ENCODE results near the gene IDUA.

The IDUA gene

GRCh38 chr4:1047976-1048772 is 61.3 kb downstream of the IDUA start:
- H3K4me2 ChIP-seq (ENCODE audit: low read length) = no peak overlapping the region
- H3K79me2 ChIP-seq (ENCODE audit: control insufficient read depth, insufficient read depth, low read length, poor library complexity) = peaks cover 2% of the 10 kb centered on the region
- H3K14ac ChIP-seq (ENCODE audit: low read length) = no peak overlapping the region
- H3K23ac ChIP-seq (ENCODE audit: low read length) = no peak overlapping the region
- H4K12ac ChIP-seq (ENCODE audit: low read depth, low read length) = no peak overlapping the region
- no peak overlapping the region for H3K4ac ChIP-seq (ENCODE audit: low read depth, low read length)
- H3K9ac ChIP-seq (ENCODE audit: low read length) = no peak overlapping the region
- H3K9me3 ChIP-seq (ENCODE audit: insufficient read depth, low read depth, low read length) = peaks cover 6% of the 10 kb centered on the region
- H3K4me3 ChIP-seq (ENCODE audit: low read depth, low read length) = no peak overlapping the region
- H4K8ac ChIP-seq (ENCODE audit: low read depth, low read length) = no peak overlapping the region
- H2AFZ ChIP-seq (ENCODE audit: insufficient read depth, low read length, poor library complexity) = no peak overlapping the region
- no peak overlapping the region for H2BK120ac ChIP-seq (ENCODE audit: insufficient read depth, low read length, poor library complexity)
- no CpG with 5 or more reads among the region's 34 CpGs for WGBS (ENCODE audit: extremely low coverage, insufficient coverage, insufficient read length)
- no peak overlapping the region for H2BK12ac ChIP-seq (ENCODE audit: low read length)
- no peak overlapping the region for H4K91ac ChIP-seq (ENCODE audit: low read depth, low read length)
- no peak overlapping the region for H3K27ac ChIP-seq (ENCODE audit: low read depth, low read length)
- no peak overlapping the region for H3K18ac ChIP-seq (ENCODE audit: low read length)
- peaks cover 22% of the 10 kb centered on the region for H3K79me1 ChIP-seq (ENCODE audit: low read length)
- peaks cover 7% of the 10 kb centered on the region for H3K27me3 ChIP-seq (ENCODE audit: insufficient read depth, low read length)
- H2BK5ac ChIP-seq (ENCODE audit: low read depth, low read length, poor library complexity) = no peak overlapping the region
- H3K4me1 ChIP-seq (ENCODE audit: control insufficient read depth in 1 of 2, insufficient read depth in 2 of 2, low read length in 2 of 2) = peaks cover 20 to 21% of the 10 kb centered on the region in 2 experiments
- H3K36me3 ChIP-seq (ENCODE audit: control insufficient read depth in 1 of 2, insufficient read depth in 2 of 2, low read length in 2 of 2) = no peaks in the 10 kb centered on the region
- DNase-seq = no peak
- no peak overlapping the region for H2AK5ac ChIP-seq (ENCODE audit: low read length)

- Histone ChIP-seq H3K4me3 (ENCODE audit: low read depth, low read length) (no peak overlapping the region), H3K79me2 (ENCODE audit: control insufficient read depth, insufficient read depth, low read length, poor library complexity) (peaks cover 2% of the 10 kb centered on the region), H3K27ac (ENCODE audit: low read depth, low read length) (no peak overlapping the region), H4K91ac (ENCODE audit: low read depth, low read length) (no peak overlapping the region), H3K79me1 (ENCODE audit: low read length) (peaks cover 18% of the 10 kb centered on the region), H2BK12ac (ENCODE audit: low read length) (no peak overlapping the region), H3K9ac (ENCODE audit: low read length) (no peak overlapping the region), H3K36me3 (ENCODE audit: control insufficient read depth in 1 of 2, insufficient read depth in 2 of 2, low read length in 2 of 2) (no peaks in the 10 kb centered on the region), H3K9me3 (ENCODE audit: insufficient read depth, low read depth, low read length) (peaks cover 6% of the 10 kb centered on the region), H3K23ac (ENCODE audit: low read length) (no peak overlapping the region), H2AK5ac (ENCODE audit: low read length) (no peak overlapping the region), H4K12ac (ENCODE audit: low read depth, low read length) (no peak overlapping the region), H3K4me2 (ENCODE audit: low read length) (no peak overlapping the region), H3K14ac (ENCODE audit: low read length) (no peak overlapping the region), H3K18ac (ENCODE audit: low read length) (no peak overlapping the region), H2AFZ (ENCODE audit: insufficient read depth, low read length, poor library complexity) (no peak overlapping the region), H3K4me1 (ENCODE audit: control insufficient read depth in 1 of 2, insufficient read depth in 2 of 2, low read length in 2 of 2) (peaks cover 14 to 15% of the 10 kb centered on the region in 2 experiments), H4K8ac (ENCODE audit: low read depth, low read length) (no peak overlapping the region), H2BK5ac (ENCODE audit: low read depth, low read length, poor library complexity) (no peak overlapping the region), H3K27me3 (ENCODE audit: insufficient read depth, low read length) (peaks cover 7% of the 10 kb centered on the region), H2BK120ac (ENCODE audit: insufficient read depth, low read length, poor library complexity) (no peak overlapping the region), H3K4ac (ENCODE audit: low read depth, low read length) (no peak overlapping the region)
- WGBS (ENCODE audit: extremely low coverage, insufficient coverage, insufficient read length) = no CpG with 5 or more reads among the region's 16 CpGs
- DNase-seq = no peak
These were observed 62.1 kb downstream of the IDUA start for GRCh38 chr4:1048773-1049590.

GRCh38 chr4:1049591-1049905 is 62.7 kb downstream of the IDUA start:
- H2BK120ac ChIP-seq (ENCODE audit: insufficient read depth, low read length, poor library complexity) = no peak overlapping the region
- H3K79me1 ChIP-seq (ENCODE audit: low read length) = peaks cover 13% of the 10 kb centered on the region
- H3K9me3 ChIP-seq (ENCODE audit: insufficient read depth, low read depth, low read length) = peaks cover 6% of the 10 kb centered on the region
- H4K91ac ChIP-seq (ENCODE audit: low read depth, low read length) = no peak overlapping the region
- no peak overlapping the region for H2AK5ac ChIP-seq (ENCODE audit: low read length)
- H3K4me2 ChIP-seq (ENCODE audit: low read length) = no peak overlapping the region
- peaks cover 7% of the 10 kb centered on the region for H3K27me3 ChIP-seq (ENCODE audit: insufficient read depth, low read length)
- no peak overlapping the region for H3K4me3 ChIP-seq (ENCODE audit: low read depth, low read length)
- H4K12ac ChIP-seq (ENCODE audit: low read depth, low read length) = no peak overlapping the region
- H3K14ac ChIP-seq (ENCODE audit: low read length) = no peak overlapping the region
- no peak for DNase-seq
- peaks cover 2% of the 10 kb centered on the region for H3K79me2 ChIP-seq (ENCODE audit: control insufficient read depth, insufficient read depth, low read length, poor library complexity)
- H3K4ac ChIP-seq (ENCODE audit: low read depth, low read length) = no peak overlapping the region
- no peaks in the 10 kb centered on the region for H3K36me3 ChIP-seq (ENCODE audit: control insufficient read depth in 1 of 2, insufficient read depth in 2 of 2, low read length in 2 of 2)
- H3K9ac ChIP-seq (ENCODE audit: low read length) = no peak overlapping the region
- no CpG with 5 or more reads among the region's 21 CpGs for WGBS (ENCODE audit: extremely low coverage, insufficient coverage, insufficient read length)
- no peak overlapping the region for H3K27ac ChIP-seq (ENCODE audit: low read depth, low read length)
- H3K4me1 ChIP-seq (ENCODE audit: control insufficient read depth in 1 of 2, insufficient read depth in 2 of 2, low read length in 2 of 2) = peaks cover 8 to 9% of the 10 kb centered on the region in 2 experiments
- H3K18ac ChIP-seq (ENCODE audit: low read length) = no peak overlapping the region
- no peak overlapping the region for H2BK12ac ChIP-seq (ENCODE audit: low read length)
- no peak overlapping the region for H3K23ac ChIP-seq (ENCODE audit: low read length)
- H2BK5ac ChIP-seq (ENCODE audit: low read depth, low read length, poor library complexity) = no peak overlapping the region
- no peak overlapping the region for H4K8ac ChIP-seq (ENCODE audit: low read depth, low read length)
- H2AFZ ChIP-seq (ENCODE audit: insufficient read depth, low read length, poor library complexity) = no peak overlapping the region

DNA sequence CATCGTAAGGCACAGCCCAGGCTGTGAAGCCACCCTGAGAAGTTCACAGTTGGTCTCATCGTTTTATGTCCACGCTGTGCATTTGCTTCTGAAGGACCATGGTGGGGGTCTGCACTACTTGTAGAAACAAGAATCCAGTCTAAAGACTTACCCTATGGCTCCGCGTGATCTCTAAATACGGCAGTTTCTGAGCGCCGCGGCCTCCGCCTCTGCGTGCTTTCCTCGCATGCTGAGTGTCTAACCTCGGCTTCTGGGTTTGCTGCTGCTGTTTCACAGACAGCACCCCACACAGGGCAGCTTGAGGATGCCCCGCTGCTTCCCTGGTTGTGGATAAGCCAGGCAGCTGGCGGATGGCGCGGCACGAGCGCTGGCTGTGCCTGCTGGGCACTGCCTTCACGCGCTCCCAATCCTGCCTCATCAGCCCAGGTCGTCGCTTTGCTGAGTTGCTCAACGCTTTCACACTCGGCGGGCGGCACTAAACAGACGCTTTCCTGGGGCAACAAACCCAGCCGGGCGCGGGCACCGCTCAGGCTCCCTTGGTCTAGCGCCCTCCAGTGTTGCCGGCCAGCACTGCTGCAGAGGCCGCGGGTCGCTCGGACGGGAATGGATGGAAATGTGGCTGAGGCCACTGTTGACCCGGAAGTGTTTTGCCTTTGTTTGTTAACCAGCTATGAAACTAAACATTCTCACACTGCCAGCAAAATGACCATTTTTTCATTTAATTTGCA is 63.8 kb downstream of the IDUA start:
- WGBS (ENCODE audit: extremely low coverage, insufficient coverage, insufficient read length) = no CpG with 5 or more reads among the region's 40 CpGs
- no peaks in the 10 kb centered on the region for H3K36me3 ChIP-seq (ENCODE audit: control insufficient read depth in 1 of 2, insufficient read depth in 2 of 2, low read length in 2 of 2)
- H2AFZ ChIP-seq (ENCODE audit: insufficient read depth, low read length, poor library complexity) = no peak overlapping the region
- H2AK5ac ChIP-seq (ENCODE audit: low read length) = no peak overlapping the region
- H3K27me3 ChIP-seq (ENCODE audit: insufficient read depth, low read length) = peaks cover 7% of the 10 kb centered on the region
- no peak overlapping the region for H3K14ac ChIP-seq (ENCODE audit: low read length)
- H3K18ac ChIP-seq (ENCODE audit: low read length) = no peak overlapping the region
- no peak for DNase-seq
- peaks cover 2 to 4% of the 10 kb centered on the region in 2 experiments for H3K4me1 ChIP-seq (ENCODE audit: control insufficient read depth in 1 of 2, insufficient read depth in 2 of 2, low read length in 2 of 2)
- peaks cover 5% of the 10 kb centered on the region for H3K79me1 ChIP-seq (ENCODE audit: low read length)
- no peak overlapping the region for H3K4ac ChIP-seq (ENCODE audit: low read depth, low read length)
- H3K79me2 ChIP-seq (ENCODE audit: control insufficient read depth, insufficient read depth, low read length, poor library complexity) = no peaks in the 10 kb centered on the region
- H3K4me3 ChIP-seq (ENCODE audit: low read depth, low read length) = no peak overlapping the region
- no peak overlapping the region for H2BK12ac ChIP-seq (ENCODE audit: low read length)
- H3K23ac ChIP-seq (ENCODE audit: low read length) = no peak overlapping the region
- no peak overlapping the region for H4K12ac ChIP-seq (ENCODE audit: low read depth, low read length)
- H2BK120ac ChIP-seq (ENCODE audit: insufficient read depth, low read length, poor library complexity) = no peak overlapping the region
- H3K27ac ChIP-seq (ENCODE audit: low read depth, low read length) = no peak overlapping the region
- no peak overlapping the region for H3K4me2 ChIP-seq (ENCODE audit: low read length)
- H3K9me3 ChIP-seq (ENCODE audit: insufficient read depth, low read depth, low read length) = peaks cover 6% of the 10 kb centered on the region
- no peak overlapping the region for H4K8ac ChIP-seq (ENCODE audit: low read depth, low read length)
- no peak overlapping the region for H4K91ac ChIP-seq (ENCODE audit: low read depth, low read length)
- H2BK5ac ChIP-seq (ENCODE audit: low read depth, low read length, poor library complexity) = no peak overlapping the region
- no peak overlapping the region for H3K9ac ChIP-seq (ENCODE audit: low read length)

All from trophoblast cell (in vitro differentiated cells and primary cell).